ENCODE results near the gene DOLK.

DNA sequence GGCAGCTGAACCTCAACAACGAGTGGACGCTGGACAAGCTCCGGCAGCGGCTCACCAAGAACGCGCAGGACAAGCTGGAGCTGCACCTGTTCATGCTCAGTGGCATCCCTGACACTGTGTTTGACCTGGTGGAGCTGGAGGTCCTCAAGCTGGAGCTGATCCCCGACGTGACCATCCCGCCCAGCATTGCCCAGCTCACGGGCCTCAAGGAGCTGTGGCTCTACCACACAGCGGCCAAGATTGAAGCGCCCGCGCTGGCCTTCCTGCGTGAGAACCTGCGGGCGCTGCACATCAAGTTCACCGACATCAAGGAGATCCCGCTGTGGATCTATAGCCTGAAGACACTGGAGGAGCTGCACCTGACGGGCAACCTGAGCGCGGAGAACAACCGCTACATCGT lies 39.0 kb downstream of the DOLK start:
- TF ChIP-seq, protein P1, sequence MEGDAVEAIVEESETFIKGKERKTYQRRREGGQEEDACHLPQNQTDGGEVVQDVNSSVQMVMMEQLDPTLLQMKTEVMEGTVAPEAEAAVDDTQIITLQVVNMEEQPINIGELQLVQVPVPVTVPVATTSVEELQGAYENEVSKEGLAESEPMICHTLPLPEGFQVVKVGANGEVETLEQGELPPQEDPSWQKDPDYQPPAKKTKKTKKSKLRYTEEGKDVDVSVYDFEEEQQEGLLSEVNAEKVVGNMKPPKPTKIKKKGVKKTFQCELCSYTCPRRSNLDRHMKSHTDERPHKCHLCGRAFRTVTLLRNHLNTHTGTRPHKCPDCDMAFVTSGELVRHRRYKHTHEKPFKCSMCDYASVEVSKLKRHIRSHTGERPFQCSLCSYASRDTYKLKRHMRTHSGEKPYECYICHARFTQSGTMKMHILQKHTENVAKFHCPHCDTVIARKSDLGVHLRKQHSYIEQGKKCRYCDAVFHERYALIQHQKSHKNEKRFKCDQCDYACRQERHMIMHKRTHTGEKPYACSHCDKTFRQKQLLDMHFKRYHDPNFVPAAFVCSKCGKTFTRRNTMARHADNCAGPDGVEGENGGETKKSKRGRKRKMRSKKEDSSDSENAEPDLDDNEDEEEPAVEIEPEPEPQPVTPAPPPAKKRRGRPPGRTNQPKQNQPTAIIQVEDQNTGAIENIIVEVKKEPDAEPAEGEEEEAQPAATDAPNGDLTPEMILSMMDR (IDR thresholded peaks at IDR 0.05; ENCODE audit: poor library complexity, severe bottlenecking) = no peak
- TF ChIP-seq SMC3 (conservative IDR thresholded peaks at IDR 0.05; ENCODE audit: poor library complexity) (no peak), EP300 (conservative IDR thresholded peaks at IDR 0.05; ENCODE audit: poor library complexity, severe bottlenecking) (no peak), POLR2AphosphoS5 (IDR thresholded peaks at IDR 0.05) (no peak), TAF1 (IDR thresholded peaks at IDR 0.05; ENCODE audit: low read depth) (no peak), RAD21 (conservative IDR thresholded peaks at IDR 0.05) (no peak), EZH2 (IDR thresholded peaks at IDR 0.05; ENCODE audit: borderline replicate concordance, insufficient read depth, low read length, poor library complexity, severe bottlenecking) (no peak)
- TF ChIP-seq, protein P2, sequence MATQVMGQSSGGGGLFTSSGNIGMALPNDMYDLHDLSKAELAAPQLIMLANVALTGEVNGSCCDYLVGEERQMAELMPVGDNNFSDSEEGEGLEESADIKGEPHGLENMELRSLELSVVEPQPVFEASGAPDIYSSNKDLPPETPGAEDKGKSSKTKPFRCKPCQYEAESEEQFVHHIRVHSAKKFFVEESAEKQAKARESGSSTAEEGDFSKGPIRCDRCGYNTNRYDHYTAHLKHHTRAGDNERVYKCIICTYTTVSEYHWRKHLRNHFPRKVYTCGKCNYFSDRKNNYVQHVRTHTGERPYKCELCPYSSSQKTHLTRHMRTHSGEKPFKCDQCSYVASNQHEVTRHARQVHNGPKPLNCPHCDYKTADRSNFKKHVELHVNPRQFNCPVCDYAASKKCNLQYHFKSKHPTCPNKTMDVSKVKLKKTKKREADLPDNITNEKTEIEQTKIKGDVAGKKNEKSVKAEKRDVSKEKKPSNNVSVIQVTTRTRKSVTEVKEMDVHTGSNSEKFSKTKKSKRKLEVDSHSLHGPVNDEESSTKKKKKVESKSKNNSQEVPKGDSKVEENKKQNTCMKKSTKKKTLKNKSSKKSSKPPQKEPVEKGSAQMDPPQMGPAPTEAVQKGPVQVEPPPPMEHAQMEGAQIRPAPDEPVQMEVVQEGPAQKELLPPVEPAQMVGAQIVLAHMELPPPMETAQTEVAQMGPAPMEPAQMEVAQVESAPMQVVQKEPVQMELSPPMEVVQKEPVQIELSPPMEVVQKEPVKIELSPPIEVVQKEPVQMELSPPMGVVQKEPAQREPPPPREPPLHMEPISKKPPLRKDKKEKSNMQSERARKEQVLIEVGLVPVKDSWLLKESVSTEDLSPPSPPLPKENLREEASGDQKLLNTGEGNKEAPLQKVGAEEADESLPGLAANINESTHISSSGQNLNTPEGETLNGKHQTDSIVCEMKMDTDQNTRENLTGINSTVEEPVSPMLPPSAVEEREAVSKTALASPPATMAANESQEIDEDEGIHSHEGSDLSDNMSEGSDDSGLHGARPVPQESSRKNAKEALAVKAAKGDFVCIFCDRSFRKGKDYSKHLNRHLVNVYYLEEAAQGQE (IDR thresholded peaks at IDR 0.05; ENCODE audit: borderline replicate concordance) = no peak
